Measurements from ENCODE around the gene PPIP5K1. TPM values are rescaled to one million over a fixed set of nuclear protein-coding genes. Genes with fewer than 3 reads are reported as not detected.

The PPIP5K1 gene
- total RNA-seq, 1 donor from 2014 or later: 71.0 TPM

DNA sequence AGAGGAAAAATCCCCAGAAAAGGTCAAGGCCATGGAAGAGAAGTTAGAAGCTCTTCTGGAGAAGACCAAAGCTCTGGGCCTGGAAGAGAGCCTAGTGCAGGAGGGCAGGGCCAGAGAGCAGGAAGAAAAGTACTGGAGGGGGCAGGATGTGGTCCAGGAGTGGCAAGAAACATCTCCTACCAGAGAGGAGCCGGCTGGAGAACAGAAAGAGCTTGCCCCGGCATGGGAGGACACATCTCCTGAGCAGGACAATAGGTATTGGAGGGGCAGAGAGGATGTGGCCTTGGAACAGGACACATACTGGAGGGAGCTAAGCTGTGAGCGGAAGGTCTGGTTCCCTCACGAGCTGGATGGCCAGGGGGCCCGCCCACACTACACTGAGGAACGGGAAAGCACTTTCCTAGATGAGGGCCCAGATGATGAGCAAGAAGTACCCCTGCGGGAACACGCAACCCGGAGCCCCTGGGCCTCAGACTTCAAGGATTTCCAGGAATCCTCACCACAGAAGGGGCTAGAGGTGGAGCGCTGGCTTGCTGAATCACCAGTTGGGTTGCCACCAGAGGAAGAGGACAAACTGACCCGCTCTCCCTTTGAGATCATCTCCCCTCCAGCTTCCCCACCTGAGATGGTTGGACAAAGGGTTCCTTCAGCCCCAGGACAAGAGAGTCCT, 63.6 kb downstream of the PPIP5K1 start:
- no peaks in the 10 kb centered on the region for H3K9me3 Mint-ChIP-seq
- no peaks in the 10 kb centered on the region for H3K36me3 Mint-ChIP-seq (ENCODE audit: low read depth)
- ChIA-PET CTCF (no interaction called here), POLR2A (no interaction called here)
- TF ChIP-seq, protein P1, sequence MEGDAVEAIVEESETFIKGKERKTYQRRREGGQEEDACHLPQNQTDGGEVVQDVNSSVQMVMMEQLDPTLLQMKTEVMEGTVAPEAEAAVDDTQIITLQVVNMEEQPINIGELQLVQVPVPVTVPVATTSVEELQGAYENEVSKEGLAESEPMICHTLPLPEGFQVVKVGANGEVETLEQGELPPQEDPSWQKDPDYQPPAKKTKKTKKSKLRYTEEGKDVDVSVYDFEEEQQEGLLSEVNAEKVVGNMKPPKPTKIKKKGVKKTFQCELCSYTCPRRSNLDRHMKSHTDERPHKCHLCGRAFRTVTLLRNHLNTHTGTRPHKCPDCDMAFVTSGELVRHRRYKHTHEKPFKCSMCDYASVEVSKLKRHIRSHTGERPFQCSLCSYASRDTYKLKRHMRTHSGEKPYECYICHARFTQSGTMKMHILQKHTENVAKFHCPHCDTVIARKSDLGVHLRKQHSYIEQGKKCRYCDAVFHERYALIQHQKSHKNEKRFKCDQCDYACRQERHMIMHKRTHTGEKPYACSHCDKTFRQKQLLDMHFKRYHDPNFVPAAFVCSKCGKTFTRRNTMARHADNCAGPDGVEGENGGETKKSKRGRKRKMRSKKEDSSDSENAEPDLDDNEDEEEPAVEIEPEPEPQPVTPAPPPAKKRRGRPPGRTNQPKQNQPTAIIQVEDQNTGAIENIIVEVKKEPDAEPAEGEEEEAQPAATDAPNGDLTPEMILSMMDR (IDR thresholded peaks at IDR 0.05): no peak
- no peaks in the 10 kb centered on the region for H3K4me1 Mint-ChIP-seq
- H3K4me3 Mint-ChIP-seq: no peak overlapping the region
- no peak overlapping the region for H3K27ac Mint-ChIP-seq
- ATAC-seq (ENCODE audit: low read depth) (no peak), DNase-seq (no peak)
- H3K27me3 Mint-ChIP-seq: peaks cover 5% of the 10 kb centered on the region
- intact Hi-C loops (cut with micrococcal nuclease): no loop called here

DNA sequence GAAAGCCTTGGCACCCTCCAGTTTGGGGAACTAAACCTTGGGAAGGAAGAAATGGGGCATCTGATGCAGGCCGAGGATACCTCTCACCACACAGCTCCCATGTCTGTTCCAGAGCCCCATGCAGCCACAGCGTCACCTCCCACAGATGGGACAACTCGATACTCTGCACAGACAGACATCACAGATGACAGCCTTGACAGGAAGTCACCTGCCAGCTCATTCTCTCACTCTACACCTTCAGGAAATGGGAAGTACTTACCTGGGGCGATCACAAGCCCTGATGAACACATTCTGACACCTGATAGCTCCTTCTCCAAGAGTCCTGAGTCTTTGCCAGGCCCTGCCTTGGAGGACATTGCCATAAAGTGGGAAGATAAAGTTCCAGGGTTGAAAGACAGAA, 64.9 kb downstream of the PPIP5K1 start:
- POLR2A ChIA-PET: no interaction called here
- H3K27ac Mint-ChIP-seq: no peak overlapping the region
- DNase-seq: no peak

DNA sequence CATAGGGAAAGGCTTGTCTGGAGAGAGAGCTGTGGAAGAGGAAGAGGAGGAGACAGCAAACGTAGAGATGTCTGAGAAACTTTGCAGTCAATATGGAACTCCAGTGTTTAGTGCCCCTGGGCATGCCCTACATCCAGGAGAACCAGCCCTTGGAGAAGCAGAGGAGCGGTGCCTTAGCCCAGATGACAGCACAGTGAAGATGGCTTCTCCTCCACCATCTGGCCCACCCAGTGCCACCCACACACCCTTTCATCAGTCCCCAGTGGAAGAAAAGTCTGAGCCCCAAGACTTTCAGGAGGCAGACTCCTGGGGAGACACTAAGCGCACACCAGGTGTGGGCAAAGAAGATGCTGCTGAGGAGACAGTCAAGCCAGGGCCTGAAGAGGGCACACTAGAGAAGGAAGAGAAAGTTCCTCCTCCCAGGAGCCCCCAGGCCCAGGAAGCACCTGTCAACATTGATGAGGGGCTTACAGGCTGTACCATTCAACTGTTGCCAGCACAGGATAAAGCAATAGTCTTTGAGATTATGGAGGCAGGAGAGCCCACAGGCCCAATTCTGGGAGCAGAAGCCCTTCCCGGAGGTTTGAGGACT, 65.7 kb downstream of the PPIP5K1 start:
- Mint-ChIP-seq H3K36me3 (ENCODE audit: low read depth) (no peaks in the 10 kb centered on the region), H3K27me3 (peaks cover 12% of the 10 kb centered on the region), H3K4me1 (no peaks in the 10 kb centered on the region), H3K27ac (no peak overlapping the region), H3K9me3 (no peaks in the 10 kb centered on the region), H3K4me3 (no peak overlapping the region)
- POLR2A ChIA-PET: no interaction called here
- DNase-seq (no peak), ATAC-seq (ENCODE audit: low read depth) (no peak)
- intact Hi-C loops (cut with micrococcal nuclease): no loop called here
- CTCF ChIA-PET: no interaction called here
- TF ChIP-seq, protein P1 (IDR thresholded peaks at IDR 0.05): no peak

More for the DNA sequence above, 64.9 kb downstream of the PPIP5K1 start:
- TF ChIP-seq, protein P1 (IDR thresholded peaks at IDR 0.05): no peak
- ATAC-seq (ENCODE audit: low read depth): no peak
- intact Hi-C loops (cut with micrococcal nuclease): no loop called here
- Mint-ChIP-seq H3K27me3 (peaks cover 6% of the 10 kb centered on the region), H3K36me3 (ENCODE audit: low read depth) (no peaks in the 10 kb centered on the region), H3K4me3 (no peak overlapping the region), H3K9me3 (no peaks in the 10 kb centered on the region), H3K4me1 (no peaks in the 10 kb centered on the region)
- CTCF ChIA-PET: no interaction called here

DNA sequence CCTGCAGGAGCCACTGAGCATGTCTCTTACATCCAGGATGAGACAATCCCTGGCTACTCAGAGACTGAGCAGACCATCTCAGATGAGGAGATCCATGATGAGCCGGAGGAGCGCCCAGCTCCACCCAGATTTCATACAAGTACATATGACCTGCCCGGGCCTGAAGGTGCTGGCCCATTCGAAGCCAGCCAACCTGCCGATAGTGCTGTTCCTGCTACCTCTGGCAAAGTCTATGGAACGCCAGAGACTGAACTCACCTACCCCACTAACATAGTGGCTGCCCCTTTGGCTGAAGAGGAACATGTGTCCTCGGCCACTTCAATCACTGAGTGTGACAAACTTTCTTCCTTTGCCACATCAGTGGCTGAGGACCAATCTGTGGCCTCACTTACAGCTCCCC, 66.4 kb downstream of the PPIP5K1 start:
- POLR2A ChIA-PET: no interaction called here
- ATAC-seq (ENCODE audit: low read depth): no peak
- H3K27me3 Mint-ChIP-seq: peaks cover 15% of the 10 kb centered on the region
- H3K4me1 Mint-ChIP-seq: peaks cover 6% of the 10 kb centered on the region
- no peak overlapping the region for H3K4me3 Mint-ChIP-seq
- CTCF ChIA-PET: no interaction called here
- no peaks in the 10 kb centered on the region for H3K9me3 Mint-ChIP-seq
- no peak overlapping the region for H3K27ac Mint-ChIP-seq
- DNase-seq: no peak
- H3K36me3 Mint-ChIP-seq (ENCODE audit: low read depth): no peaks in the 10 kb centered on the region
- intact Hi-C loops (cut with micrococcal nuclease): no loop called here
- TF ChIP-seq, protein P1 (IDR thresholded peaks at IDR 0.05): no peak

DNA sequence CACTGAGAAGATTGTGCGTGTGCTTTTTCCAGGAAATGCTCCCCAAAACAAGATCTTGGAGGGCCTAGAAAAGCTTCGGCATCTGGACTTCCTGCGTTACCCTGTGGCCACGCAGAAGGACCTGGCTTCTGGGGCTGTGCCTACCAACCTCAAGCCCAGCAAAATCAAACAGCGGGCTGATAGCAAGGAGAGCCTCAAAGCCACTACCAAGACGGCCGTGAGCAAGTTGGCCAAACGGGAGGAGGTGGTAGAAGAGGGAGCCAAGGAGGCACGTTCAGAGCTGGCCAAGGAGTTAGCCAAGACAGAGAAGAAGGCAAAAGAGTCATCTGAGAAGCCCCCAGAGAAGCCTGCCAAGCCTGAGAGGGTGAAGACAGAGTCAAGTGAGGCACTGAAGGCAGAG, 67.8 kb downstream of the PPIP5K1 start:
- H3K4me3 Mint-ChIP-seq: no peak overlapping the region
- TF ChIP-seq, protein P1 (IDR thresholded peaks at IDR 0.05): no peak
- no peaks in the 10 kb centered on the region for H3K9me3 Mint-ChIP-seq
- H3K27ac Mint-ChIP-seq: no peak overlapping the region
- no peak for DNase-seq
- CTCF ChIA-PET: no interaction called here
- POLR2A ChIA-PET: interaction anchor here (0.6 kb wide), 1 partner anchor 922 kb away, joined by 4 read pairs; no protein-coding TSS in a partner anchor
- peaks cover 19% of the 10 kb centered on the region for H3K4me1 Mint-ChIP-seq
- intact Hi-C loops (cut with micrococcal nuclease): no loop called here
- peaks cover 27% of the 10 kb centered on the region for H3K27me3 Mint-ChIP-seq
- no peaks in the 10 kb centered on the region for H3K36me3 Mint-ChIP-seq (ENCODE audit: low read depth)
- ATAC-seq (ENCODE audit: low read depth): no peak
